HEK293 (cell line): ENCODE measurements around the gene ZSCAN22.
A peak's percentile ranks its signal among the peaks of the same experiment; 100 is the strongest.

Experiments used
- BCL11B ChIP-seq: fragments of 450-650 bp; formaldehyde crosslinking; IDR thresholded peaks from 2 replicates; pipeline ENCODE4 v1.5.1; 2016; ENCODE audit warnings: low read depth, missing biosample characterization, missing genetic modification characterization
- GFI1B ChIP-seq: fragments of 450-650 bp; formaldehyde crosslinking; IDR thresholded peaks from 2 replicates; pipeline ENCODE4 v1.5.1; 2016; ENCODE audit warnings: missing biosample characterization, missing genetic modification characterization
- GLIS2 ChIP-seq: fragments of 450-650 bp; formaldehyde crosslinking; IDR thresholded peaks from 2 replicates; pipeline ENCODE4 v1.5.1; 2016; ENCODE audit warnings: missing biosample characterization, missing genetic modification characterization
- HOXC10 ChIP-seq: sonication (generic); formaldehyde crosslinking; IDR thresholded peaks from 2 replicates; pipeline ENCODE4 v1.8.1; 2023; ENCODE audit warnings: mild to moderate bottlenecking, missing genetic modification reagents
- IKZF3 ChIP-seq: fragments of 450-650 bp; IDR thresholded peaks from 2 replicates; pipeline ENCODE4 v1.5.0; 2018; ENCODE audit warnings: missing biosample characterization, mild to moderate bottlenecking, missing genetic modification characterization, moderate library complexity
- KLF1 ChIP-seq: fragments of 450-650 bp; formaldehyde crosslinking; IDR thresholded peaks from 2 replicates; pipeline ENCODE4 v1.5.1; 2016; ENCODE audit warnings: missing biosample characterization, missing genetic modification characterization
- KLF8 ChIP-seq: fragments of 450-650 bp; formaldehyde crosslinking; IDR thresholded peaks from 2 replicates; pipeline ENCODE4 v1.5.1; 2016; ENCODE audit warnings: missing biosample characterization, missing genetic modification characterization
- OSR2 ChIP-seq: fragments of 450-650 bp; formaldehyde crosslinking; IDR thresholded peaks from 2 replicates; pipeline ENCODE4 v1.5.1; 2016; ENCODE audit warnings: missing biosample characterization, missing genetic modification characterization
- PRDM1 ChIP-seq: fragments of 450-650 bp; formaldehyde crosslinking; IDR thresholded peaks from 2 replicates; pipeline ENCODE4; 2016; ENCODE audit warnings: missing biosample characterization, missing genetic modification characterization
- SCRT1 ChIP-seq: fragments of 450-650 bp; formaldehyde crosslinking; IDR thresholded peaks from 2 replicates; pipeline ENCODE4 v1.5.1; 2016; ENCODE audit warnings: missing biosample characterization, missing genetic modification characterization, borderline replicate concordance
- SCRT2 ChIP-seq: fragments of 450-650 bp; formaldehyde crosslinking; IDR thresholded peaks from 2 replicates; pipeline ENCODE4 v1.5.1; 2016; ENCODE audit warnings: missing biosample characterization, missing genetic modification characterization
- SP7 ChIP-seq: fragments of 450-650 bp; formaldehyde crosslinking; IDR thresholded peaks from 2 replicates; pipeline ENCODE4 v1.5.1; 2016; ENCODE audit warnings: missing biosample characterization, missing genetic modification characterization
- ZFP3 ChIP-seq: fragments of 450-650 bp; formaldehyde crosslinking; IDR thresholded peaks from 2 replicates; pipeline ENCODE4 v1.5.1; 2016; ENCODE audit warnings: low read depth, missing biosample characterization, missing genetic modification characterization
- ZNF10 ChIP-seq: fragments of 450-650 bp; formaldehyde crosslinking; IDR thresholded peaks from 2 replicates; pipeline ENCODE4 v1.5.1; 2017; ENCODE audit warnings: missing biosample characterization, missing genetic modification characterization
- ZNF140 ChIP-seq: fragments of 450-650 bp; formaldehyde crosslinking; IDR thresholded peaks from 2 replicates; pipeline ENCODE4 v1.5.1; 2016; ENCODE audit warnings: missing biosample characterization, missing genetic modification characterization
- ZNF23 ChIP-seq: fragments of 450-650 bp; formaldehyde crosslinking; IDR thresholded peaks from 2 replicates; pipeline ENCODE4 v1.5.1; 2016; ENCODE audit warnings: missing biosample characterization, missing genetic modification characterization, borderline replicate concordance
- ZNF239 ChIP-seq: fragments of 450-650 bp; formaldehyde crosslinking; IDR thresholded peaks from 2 replicates; pipeline ENCODE4 v1.5.1; 2016; ENCODE audit warnings: missing biosample characterization, missing genetic modification characterization
- ZNF423 ChIP-seq: fragments of 450-650 bp; formaldehyde crosslinking; IDR thresholded peaks from 2 replicates; pipeline ENCODE4 v1.5.1; 2016; ENCODE audit warnings: missing biosample characterization, missing genetic modification characterization
- ZNF426 ChIP-seq: fragments of 450-650 bp; formaldehyde crosslinking; IDR thresholded peaks from 2 replicates; pipeline ENCODE4 v1.5.1; 2017; ENCODE audit warnings: missing biosample characterization, missing genetic modification characterization, mild to moderate bottlenecking, inconsistent platforms, moderate library complexity
- ZNF555 ChIP-seq: fragments of 450-650 bp; formaldehyde crosslinking; conservative IDR thresholded peaks from 2 replicates; pipeline ENCODE4 v1.5.1; 2017; ENCODE audit warnings: missing biosample characterization, mild to moderate bottlenecking, missing genetic modification characterization, inconsistent platforms
- ZNF677 ChIP-seq: fragments of 450-650 bp; IDR thresholded peaks from 2 replicates; pipeline ENCODE4 v1.5.0; 2018; ENCODE audit warnings: missing biosample characterization, mild to moderate bottlenecking, missing genetic modification characterization, moderate library complexity
- ZNF768 ChIP-seq: fragments of 450-650 bp; formaldehyde crosslinking; IDR thresholded peaks from 2 replicates; pipeline ENCODE4 v1.5.1; 2018; ENCODE audit warnings: missing biosample characterization, mild to moderate bottlenecking, missing genetic modification characterization
- ZSCAN23 ChIP-seq: fragments of 450-650 bp; formaldehyde crosslinking; IDR thresholded peaks from 2 replicates; pipeline ENCODE4 v1.5.1; 2016; ENCODE audit warnings: missing biosample characterization, missing genetic modification characterization
- TF ChIP-seq, protein P1 (sequence below): sonication (generic); formaldehyde crosslinking; IDR thresholded peaks from 2 replicates; pipeline ENCODE4 v1.8.1; 2022; ENCODE audit warnings: mild to moderate bottlenecking, moderate library complexity, missing genetic modification reagents
- TF ChIP-seq, protein P2 (sequence below): fragments of 450-650 bp; formaldehyde crosslinking; IDR thresholded peaks from 2 replicates; pipeline ENCODE4 v1.5.1; 2016; ENCODE audit warnings: missing biosample characterization, missing genetic modification characterization
- TF ChIP-seq, protein P3 (sequence below): fragments of 450-650 bp; formaldehyde crosslinking; conservative IDR thresholded peaks from 2 replicates; pipeline ENCODE4 v1.5.1; 2016; ENCODE audit warnings: low read depth, missing biosample characterization, missing genetic modification characterization
- TF ChIP-seq, protein P4 (sequence below): fragments of 450-650 bp; formaldehyde crosslinking; IDR thresholded peaks from 2 replicates; pipeline ENCODE4 v1.5.1; 2017; ENCODE audit warnings: missing biosample characterization, missing genetic modification characterization
- TF ChIP-seq, protein P5 (sequence below): fragments of 450-650 bp; formaldehyde crosslinking; optimal IDR thresholded peaks from 2 replicates; pipeline ENCODE3; 2016; ENCODE audit warnings: missing biosample characterization, mild to moderate bottlenecking, missing genetic modification characterization
- TF ChIP-seq, protein P6 (sequence below): fragments of 450-650 bp; IDR thresholded peaks from 2 replicates; pipeline ENCODE4 v1.5.1; 2018; ENCODE audit warnings: missing biosample characterization, mild to moderate bottlenecking, missing genetic modification characterization

Gene ZSCAN22

DNA sequence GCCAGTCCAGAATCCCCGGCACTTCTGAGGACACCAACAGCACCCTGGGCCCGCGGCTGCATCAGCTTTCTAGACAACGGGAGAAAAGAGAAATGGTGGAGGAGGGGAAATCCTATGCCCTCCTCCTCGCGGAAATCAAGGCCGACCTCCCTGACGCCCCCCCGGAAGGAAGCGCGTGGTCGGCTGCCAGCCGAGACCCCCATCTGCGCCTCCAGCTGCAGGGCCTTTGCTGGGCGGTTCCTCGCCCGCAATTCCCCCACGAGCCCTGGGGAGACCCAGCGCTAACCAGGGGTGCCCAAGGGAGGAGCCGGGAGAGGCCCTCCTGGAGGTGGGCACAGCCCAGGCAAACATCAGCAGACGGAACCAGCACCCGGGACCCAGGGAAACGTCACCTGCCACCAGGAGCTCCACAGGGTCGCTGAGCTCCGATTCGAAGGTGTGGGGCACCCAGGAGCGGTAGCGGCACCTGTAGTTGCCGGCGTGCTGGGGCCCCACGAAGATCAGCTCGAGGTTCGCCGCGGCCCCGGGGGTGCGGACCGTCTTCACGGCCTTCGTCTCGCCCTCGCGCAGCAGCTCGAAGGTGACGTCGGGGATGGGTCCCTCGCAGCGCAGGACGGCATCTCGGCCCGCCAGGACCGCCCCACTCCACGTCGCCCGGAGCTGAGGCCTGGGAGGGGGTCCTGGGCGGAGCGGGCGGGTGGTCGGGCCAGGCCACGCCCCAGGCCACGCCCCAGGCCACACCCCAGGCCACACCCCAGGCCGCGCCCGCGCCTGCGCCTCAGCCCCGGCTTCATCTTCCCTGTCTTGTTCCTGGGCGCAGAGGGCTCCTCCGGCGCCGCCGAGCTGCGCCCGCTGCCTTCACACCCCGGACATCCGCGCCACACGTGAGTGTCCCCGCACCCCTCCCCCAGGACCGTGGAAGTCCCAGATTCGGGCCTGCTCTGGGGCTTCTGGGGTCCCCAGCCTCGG, 20.5 kb downstream of the ZSCAN22 start (continued):
- TF ChIP-seq, protein P1, sequence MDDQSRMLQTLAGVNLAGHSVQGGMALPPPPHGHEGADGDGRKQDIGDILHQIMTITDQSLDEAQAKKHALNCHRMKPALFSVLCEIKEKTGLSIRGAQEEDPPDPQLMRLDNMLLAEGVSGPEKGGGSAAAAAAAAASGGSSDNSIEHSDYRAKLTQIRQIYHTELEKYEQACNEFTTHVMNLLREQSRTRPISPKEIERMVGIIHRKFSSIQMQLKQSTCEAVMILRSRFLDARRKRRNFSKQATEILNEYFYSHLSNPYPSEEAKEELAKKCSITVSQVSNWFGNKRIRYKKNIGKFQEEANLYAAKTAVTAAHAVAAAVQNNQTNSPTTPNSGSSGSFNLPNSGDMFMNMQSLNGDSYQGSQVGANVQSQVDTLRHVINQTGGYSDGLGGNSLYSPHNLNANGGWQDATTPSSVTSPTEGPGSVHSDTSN (CRISPR knock-in tag): peak; percentile 82; the same call in 1 of the 2 replicates
- TF ChIP-seq ZSCAN23 (tag by site-specific recombination) (no peak), ZNF10 (no peak; the same call in 1 of the 2 replicates), ZNF677 (tag by site-specific recombination) (peak; percentile 69; the same call in 1 of the 2 replicates), GLIS2 (tag by site-specific recombination) (peak; percentile 93), ZFP3 (tag by site-specific recombination) (no peak), IKZF3 (no peak), ZNF423 (tag by site-specific recombination) (peak; percentile 66), HOXC10 (CRISPR knock-in tag) (no peak), SCRT2 (tag by site-specific recombination) (peak; percentile 66; the same call in 1 of the 2 replicates), ZNF555 (tag by site-specific recombination) (no peak), KLF8 (peak; percentile 90), ZNF23 (tag by site-specific recombination) (no peak), ZNF239 (tag by site-specific recombination) (no peak), GFI1B (tag by site-specific recombination) (no peak), SP7 (0 out of 2 replicates have a peak, but pooled peaks have one; percentile 45), KLF1 (tag by site-specific recombination) (peak; percentile 91), ZNF140 (tag by site-specific recombination) (no peak), SCRT1 (no peak), ZNF768 (tag by site-specific recombination) (no peak), PRDM1 (tag by site-specific recombination) (no peak), OSR2 (tag by site-specific recombination) (no peak), ZNF426 (tag by site-specific recombination) (no peak), BCL11B (tag by site-specific recombination) (no peak)
- TF ChIP-seq, protein P2, sequence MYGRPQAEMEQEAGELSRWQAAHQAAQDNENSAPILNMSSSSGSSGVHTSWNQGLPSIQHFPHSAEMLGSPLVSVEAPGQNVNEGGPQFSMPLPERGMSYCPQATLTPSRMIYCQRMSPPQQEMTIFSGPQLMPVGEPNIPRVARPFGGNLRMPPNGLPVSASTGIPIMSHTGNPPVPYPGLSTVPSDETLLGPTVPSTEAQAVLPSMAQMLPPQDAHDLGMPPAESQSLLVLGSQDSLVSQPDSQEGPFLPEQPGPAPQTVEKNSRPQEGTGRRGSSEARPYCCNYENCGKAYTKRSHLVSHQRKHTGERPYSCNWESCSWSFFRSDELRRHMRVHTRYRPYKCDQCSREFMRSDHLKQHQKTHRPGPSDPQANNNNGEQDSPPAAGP (tag by site-specific recombination): peak; percentile 63
- TF ChIP-seq, protein P3, sequence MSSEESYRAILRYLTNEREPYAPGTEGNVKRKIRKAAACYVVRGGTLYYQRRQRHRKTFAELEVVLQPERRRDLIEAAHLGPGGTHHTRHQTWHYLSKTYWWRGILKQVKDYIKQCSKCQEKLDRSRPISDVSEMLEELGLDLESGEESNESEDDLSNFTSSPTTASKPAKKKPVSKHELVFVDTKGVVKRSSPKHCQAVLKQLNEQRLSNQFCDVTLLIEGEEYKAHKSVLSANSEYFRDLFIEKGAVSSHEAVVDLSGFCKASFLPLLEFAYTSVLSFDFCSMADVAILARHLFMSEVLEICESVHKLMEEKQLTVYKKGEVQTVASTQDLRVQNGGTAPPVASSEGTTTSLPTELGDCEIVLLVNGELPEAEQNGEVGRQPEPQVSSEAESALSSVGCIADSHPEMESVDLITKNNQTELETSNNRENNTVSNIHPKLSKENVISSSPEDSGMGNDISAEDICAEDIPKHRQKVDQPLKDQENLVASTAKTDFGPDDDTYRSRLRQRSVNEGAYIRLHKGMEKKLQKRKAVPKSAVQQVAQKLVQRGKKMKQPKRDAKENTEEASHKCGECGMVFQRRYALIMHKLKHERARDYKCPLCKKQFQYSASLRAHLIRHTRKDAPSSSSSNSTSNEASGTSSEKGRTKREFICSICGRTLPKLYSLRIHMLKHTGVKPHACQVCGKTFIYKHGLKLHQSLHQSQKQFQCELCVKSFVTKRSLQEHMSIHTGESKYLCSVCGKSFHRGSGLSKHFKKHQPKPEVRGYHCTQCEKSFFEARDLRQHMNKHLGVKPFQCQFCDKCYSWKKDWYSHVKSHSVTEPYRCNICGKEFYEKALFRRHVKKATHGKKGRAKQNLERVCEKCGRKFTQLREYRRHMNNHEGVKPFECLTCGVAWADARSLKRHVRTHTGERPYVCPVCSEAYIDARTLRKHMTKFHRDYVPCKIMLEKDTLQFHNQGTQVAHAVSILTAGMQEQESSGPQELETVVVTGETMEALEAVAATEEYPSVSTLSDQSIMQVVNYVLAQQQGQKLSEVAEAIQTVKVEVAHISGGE: 0 out of 2 replicates have a peak, but pooled peaks have one; percentile 9
- TF ChIP-seq, protein P4, sequence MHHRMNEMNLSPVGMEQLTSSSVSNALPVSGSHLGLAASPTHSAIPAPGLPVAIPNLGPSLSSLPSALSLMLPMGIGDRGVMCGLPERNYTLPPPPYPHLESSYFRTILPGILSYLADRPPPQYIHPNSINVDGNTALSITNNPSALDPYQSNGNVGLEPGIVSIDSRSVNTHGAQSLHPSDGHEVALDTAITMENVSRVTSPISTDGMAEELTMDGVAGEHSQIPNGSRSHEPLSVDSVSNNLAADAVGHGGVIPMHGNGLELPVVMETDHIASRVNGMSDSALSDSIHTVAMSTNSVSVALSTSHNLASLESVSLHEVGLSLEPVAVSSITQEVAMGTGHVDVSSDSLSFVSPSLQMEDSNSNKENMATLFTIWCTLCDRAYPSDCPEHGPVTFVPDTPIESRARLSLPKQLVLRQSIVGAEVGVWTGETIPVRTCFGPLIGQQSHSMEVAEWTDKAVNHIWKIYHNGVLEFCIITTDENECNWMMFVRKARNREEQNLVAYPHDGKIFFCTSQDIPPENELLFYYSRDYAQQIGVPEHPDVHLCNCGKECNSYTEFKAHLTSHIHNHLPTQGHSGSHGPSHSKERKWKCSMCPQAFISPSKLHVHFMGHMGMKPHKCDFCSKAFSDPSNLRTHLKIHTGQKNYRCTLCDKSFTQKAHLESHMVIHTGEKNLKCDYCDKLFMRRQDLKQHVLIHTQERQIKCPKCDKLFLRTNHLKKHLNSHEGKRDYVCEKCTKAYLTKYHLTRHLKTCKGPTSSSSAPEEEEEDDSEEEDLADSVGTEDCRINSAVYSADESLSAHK (tag by site-specific recombination): no peak
- TF ChIP-seq, protein P5, sequence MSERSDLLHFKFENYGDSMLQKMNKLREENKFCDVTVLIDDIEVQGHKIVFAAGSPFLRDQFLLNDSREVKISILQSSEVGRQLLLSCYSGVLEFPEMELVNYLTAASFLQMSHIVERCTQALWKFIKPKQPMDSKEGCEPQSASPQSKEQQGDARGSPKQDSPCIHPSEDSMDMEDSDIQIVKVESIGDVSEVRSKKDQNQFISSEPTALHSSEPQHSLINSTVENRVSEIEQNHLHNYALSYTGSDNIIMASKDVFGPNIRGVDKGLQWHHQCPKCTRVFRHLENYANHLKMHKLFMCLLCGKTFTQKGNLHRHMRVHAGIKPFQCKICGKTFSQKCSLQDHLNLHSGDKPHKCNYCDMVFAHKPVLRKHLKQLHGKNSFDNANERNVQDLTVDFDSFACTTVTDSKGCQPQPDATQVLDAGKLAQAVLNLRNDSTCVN: peak; percentile 51
- TF ChIP-seq, protein P6, sequence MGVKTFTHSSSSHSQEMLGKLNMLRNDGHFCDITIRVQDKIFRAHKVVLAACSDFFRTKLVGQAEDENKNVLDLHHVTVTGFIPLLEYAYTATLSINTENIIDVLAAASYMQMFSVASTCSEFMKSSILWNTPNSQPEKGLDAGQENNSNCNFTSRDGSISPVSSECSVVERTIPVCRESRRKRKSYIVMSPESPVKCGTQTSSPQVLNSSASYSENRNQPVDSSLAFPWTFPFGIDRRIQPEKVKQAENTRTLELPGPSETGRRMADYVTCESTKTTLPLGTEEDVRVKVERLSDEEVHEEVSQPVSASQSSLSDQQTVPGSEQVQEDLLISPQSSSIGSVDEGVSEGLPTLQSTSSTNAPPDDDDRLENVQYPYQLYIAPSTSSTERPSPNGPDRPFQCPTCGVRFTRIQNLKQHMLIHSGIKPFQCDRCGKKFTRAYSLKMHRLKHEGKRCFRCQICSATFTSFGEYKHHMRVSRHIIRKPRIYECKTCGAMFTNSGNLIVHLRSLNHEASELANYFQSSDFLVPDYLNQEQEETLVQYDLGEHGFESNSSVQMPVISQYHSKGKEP (tag by site-specific recombination): no peak
